HG03196 (cell line): Measurements from ENCODE around the gene EPB41L1.

Experiments used
- ATAC-seq: cut with Tn5 transposase; IDR thresholded peaks from one replicate; pipeline ENCODE4 v1.9.1; 2021; ENCODE audit not compliant: unreplicated experiment

The EPB41L1 gene

DNA sequence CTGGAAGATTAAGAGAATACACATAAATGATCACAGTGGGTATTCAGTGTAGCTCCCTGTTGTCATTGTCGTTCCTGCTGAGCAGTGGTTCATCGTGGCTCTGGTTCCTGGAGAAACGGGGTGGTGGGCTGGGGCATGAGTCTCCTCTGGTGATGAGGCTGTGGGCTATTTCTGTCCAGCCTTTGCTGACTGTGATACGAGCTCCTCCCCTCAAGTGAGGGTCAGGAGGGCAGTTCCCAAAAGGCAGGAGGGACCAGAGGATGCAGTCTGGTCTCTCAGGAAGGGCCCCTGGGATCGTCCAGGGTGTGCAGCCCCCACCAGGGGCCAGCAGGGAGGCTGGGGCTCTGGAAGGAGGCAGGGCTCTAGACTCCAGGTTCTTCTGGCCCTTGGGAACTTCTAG, 120.5 kb downstream of the EPB41L1 start:
- ATAC-seq, result no peak

GRCh38 chr20:36275441-36276189, 121.1 kb downstream of the EPB41L1 start:
- no peak for ATAC-seq

DNA sequence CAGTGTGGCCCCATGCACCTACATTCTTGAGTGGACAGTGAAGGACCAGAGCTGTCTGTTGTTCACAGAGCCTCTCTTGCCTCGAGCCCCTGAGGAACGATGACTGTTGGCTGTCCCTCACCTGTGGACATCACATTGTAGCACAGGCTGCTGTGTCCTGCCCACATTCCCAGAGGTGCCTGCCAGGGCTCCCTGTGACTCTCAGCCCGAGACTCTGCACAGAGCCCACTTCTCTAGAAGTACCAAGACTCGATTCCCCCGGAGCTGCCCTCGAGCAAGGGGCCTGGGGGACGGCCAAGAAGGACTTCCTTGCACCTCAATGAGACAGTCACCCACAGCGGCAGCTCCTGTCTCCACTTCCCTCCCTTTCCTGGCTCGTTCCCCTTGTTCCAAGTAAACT, 123.0 kb downstream of the EPB41L1 start:
- ATAC-seq, result no peak

- ATAC-seq, result no peak
Measured at GRCh38 chr20:36279362-36279761, 124.8 kb downstream of the EPB41L1 start.

DNA sequence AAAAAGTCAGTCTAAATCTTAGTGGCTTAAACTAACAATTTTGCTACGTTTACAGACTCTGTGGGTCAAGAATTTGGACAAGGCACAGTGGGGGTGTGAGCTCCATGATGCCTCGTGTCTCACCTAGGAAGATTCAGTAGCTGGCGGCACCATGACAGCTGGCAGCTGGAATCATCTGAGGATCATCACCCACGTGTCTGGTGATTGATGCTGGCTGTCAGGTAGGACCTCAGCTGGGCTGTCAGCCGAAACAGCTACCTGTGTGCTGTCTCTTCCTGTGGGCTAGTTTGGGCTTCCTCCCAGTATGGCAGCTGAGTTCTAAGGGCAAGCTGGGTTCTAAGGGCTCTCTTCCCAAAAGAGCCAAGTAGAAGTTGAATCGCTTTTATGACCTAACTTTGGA, 125.2 kb downstream of the EPB41L1 start:
- no peak for ATAC-seq

DNA sequence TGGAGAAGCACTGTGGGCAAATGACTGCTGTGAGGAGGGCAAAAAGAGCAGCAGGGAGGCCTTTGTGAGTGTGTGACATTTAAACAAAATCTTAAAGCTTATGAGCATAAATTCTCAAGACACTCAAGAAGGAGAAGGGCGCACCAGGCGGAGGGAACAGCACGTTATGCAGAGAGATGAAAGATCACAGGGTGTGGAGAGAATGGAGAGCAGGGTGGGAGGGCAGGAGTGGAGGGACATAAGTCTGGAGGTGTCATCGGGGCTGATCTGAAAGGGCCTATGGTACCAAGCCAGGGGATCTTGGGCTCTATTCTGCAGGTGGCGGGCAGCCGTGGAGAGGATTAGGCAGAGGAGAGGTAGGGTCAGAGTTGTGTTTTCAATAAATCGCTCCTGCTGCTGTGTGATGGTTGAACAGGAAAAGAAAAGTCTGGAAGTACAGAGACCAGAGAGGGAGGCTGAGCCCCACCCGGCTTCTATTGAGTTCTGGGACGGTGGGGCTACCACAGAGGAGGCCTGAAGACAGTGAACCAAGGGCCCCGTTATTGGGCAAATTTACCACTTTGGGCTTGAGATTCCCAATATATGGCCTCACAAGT, 127.3 kb downstream of the EPB41L1 start:
- no peak for ATAC-seq
